ENCODE data around the gene VPS72.

Gene VPS72

DNA sequence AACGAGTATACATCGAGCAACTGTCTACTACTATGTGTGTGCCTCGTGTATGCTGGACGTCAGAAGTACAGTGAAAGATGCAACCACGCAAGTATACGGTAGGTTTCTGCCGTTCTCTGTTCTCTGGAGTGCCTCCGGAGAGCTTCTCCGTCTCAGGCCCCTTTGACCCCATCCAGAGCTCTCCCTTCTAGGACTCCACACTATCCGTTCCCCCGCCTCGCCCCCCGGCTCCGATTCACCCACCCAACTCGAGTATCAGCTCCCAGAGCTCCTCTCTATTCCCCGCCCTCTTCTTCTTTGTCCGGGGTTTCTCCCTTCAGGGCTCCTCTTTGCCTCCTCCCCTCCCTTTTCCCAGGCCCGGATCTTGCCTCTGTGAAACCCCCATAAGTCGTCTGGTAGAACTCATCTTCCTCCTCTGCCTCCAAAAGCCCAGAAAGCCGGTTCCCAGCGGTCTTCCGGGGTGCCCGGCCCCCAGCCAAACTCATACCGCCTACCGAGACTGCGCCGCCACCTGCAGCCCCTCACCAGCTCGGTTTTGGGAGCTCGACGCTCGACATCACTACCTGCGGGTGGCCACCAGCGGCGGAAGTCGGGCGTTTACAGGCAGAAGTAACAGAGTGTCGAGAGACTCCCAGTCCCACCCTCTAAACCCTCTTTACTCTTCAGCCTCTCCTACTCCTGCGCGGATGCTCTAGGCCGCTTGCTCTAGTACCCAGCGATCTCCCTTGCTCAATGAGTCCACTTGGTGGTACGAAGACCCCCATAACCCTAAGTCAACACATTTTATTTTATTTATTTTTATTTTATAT, at the start of gene VPS72 (continued):
- no peak for TF ChIP-seq FEZF1 (tag by site-specific recombination; IDR thresholded peaks at IDR 0.05)
- TF ChIP-seq, protein P1, sequence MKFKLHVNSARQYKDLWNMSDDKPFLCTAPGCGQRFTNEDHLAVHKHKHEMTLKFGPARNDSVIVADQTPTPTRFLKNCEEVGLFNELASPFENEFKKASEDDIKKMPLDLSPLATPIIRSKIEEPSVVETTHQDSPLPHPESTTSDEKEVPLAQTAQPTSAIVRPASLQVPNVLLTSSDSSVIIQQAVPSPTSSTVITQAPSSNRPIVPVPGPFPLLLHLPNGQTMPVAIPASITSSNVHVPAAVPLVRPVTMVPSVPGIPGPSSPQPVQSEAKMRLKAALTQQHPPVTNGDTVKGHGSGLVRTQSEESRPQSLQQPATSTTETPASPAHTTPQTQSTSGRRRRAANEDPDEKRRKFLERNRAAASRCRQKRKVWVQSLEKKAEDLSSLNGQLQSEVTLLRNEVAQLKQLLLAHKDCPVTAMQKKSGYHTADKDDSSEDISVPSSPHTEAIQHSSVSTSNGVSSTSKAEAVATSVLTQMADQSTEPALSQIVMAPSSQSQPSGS (tag by site-specific recombination; IDR thresholded peaks at IDR 0.05; ENCODE audit: low read depth): no peak
- TF ChIP-seq, protein P2, sequence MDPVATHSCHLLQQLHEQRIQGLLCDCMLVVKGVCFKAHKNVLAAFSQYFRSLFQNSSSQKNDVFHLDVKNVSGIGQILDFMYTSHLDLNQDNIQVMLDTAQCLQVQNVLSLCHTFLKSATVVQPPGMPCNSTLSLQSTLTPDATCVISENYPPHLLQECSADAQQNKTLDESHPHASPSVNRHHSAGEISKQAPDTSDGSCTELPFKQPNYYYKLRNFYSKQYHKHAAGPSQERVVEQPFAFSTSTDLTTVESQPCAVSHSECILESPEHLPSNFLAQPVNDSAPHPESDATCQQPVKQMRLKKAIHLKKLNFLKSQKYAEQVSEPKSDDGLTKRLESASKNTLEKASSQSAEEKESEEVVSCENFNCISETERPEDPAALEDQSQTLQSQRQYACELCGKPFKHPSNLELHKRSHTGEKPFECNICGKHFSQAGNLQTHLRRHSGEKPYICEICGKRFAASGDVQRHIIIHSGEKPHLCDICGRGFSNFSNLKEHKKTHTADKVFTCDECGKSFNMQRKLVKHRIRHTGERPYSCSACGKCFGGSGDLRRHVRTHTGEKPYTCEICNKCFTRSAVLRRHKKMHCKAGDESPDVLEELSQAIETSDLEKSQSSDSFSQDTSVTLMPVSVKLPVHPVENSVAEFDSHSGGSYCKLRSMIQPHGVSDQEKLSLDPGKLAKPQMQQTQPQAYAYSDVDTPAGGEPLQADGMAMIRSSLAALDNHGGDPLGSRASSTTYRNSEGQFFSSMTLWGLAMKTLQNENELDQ (tag by site-specific recombination; IDR thresholded peaks at IDR 0.05; ENCODE audit: low read depth): no peak
- TF ChIP-seq ZNF548 (tag by site-specific recombination; IDR thresholded peaks at IDR 0.05): no peak
- no peak for TF ChIP-seq ZNF768 (tag by site-specific recombination; IDR thresholded peaks at IDR 0.05)
- TF ChIP-seq ZNF350 (tag by site-specific recombination; IDR thresholded peaks at IDR 0.05): no peak
- peak; percentile 92 for TF ChIP-seq GLIS1 (tag by site-specific recombination; IDR thresholded peaks at IDR 0.05)
- no peak for TF ChIP-seq ZNF274 (IDR thresholded peaks at IDR 0.05; ENCODE audit: low read length)
- TF ChIP-seq ZNF274 (tag by site-specific recombination; IDR thresholded peaks at IDR 0.05; ENCODE audit: borderline replicate concordance): no peak
- TF ChIP-seq SCRT1 (tag by site-specific recombination; IDR thresholded peaks at IDR 0.05; ENCODE audit: borderline replicate concordance): peak; percentile 95
- TF ChIP-seq ZNF423 (tag by site-specific recombination; IDR thresholded peaks at IDR 0.05): peak; percentile 98
- no peak for TF ChIP-seq ZNF555 (tag by site-specific recombination; conservative IDR thresholded peaks at IDR 0.05)
- TF ChIP-seq ZNF600 (tag by site-specific recombination; IDR thresholded peaks at IDR 0.05): peak; percentile 59; the same call in 1 of the 2 replicates
- TF ChIP-seq ZNF701 (tag by site-specific recombination; IDR thresholded peaks at IDR 0.05): no peak
- TF ChIP-seq, protein P3, sequence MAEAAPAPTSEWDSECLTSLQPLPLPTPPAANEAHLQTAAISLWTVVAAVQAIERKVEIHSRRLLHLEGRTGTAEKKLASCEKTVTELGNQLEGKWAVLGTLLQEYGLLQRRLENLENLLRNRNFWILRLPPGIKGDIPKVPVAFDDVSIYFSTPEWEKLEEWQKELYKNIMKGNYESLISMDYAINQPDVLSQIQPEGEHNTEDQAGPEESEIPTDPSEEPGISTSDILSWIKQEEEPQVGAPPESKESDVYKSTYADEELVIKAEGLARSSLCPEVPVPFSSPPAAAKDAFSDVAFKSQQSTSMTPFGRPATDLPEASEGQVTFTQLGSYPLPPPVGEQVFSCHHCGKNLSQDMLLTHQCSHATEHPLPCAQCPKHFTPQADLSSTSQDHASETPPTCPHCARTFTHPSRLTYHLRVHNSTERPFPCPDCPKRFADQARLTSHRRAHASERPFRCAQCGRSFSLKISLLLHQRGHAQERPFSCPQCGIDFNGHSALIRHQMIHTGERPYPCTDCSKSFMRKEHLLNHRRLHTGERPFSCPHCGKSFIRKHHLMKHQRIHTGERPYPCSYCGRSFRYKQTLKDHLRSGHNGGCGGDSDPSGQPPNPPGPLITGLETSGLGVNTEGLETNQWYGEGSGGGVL (tag by site-specific recombination; IDR thresholded peaks at IDR 0.05): peak; percentile 40; the same call in 1 of the 2 replicates
- TF ChIP-seq SP3 (tag by site-specific recombination; IDR thresholded peaks at IDR 0.05): peak; percentile 84
- no peak for TF ChIP-seq ZNF610 (tag by site-specific recombination; IDR thresholded peaks at IDR 0.05; ENCODE audit: borderline replicate concordance)
- no peak for TF ChIP-seq EGR2 (tag by site-specific recombination; IDR thresholded peaks at IDR 0.05; ENCODE audit: low read depth)
- TF ChIP-seq BCL11B (tag by site-specific recombination; IDR thresholded peaks at IDR 0.05; ENCODE audit: low read depth): no peak
- TF ChIP-seq ZNF404 (tag by site-specific recombination; IDR thresholded peaks at IDR 0.05): no peak
- peak; percentile 91; the same call in 1 of the 2 replicates for TF ChIP-seq ZNF391 (tag by site-specific recombination; IDR thresholded peaks at IDR 0.05; ENCODE audit: borderline replicate concordance, low read depth)
- TF ChIP-seq, protein P4, sequence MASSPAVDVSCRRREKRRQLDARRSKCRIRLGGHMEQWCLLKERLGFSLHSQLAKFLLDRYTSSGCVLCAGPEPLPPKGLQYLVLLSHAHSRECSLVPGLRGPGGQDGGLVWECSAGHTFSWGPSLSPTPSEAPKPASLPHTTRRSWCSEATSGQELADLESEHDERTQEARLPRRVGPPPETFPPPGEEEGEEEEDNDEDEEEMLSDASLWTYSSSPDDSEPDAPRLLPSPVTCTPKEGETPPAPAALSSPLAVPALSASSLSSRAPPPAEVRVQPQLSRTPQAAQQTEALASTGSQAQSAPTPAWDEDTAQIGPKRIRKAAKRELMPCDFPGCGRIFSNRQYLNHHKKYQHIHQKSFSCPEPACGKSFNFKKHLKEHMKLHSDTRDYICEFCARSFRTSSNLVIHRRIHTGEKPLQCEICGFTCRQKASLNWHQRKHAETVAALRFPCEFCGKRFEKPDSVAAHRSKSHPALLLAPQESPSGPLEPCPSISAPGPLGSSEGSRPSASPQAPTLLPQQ (tag by site-specific recombination; IDR thresholded peaks at IDR 0.05): peak; percentile 77; the same call in 1 of the 2 replicates
- TF ChIP-seq TRIM28 (IDR thresholded peaks at IDR 0.05; ENCODE audit: borderline replicate concordance, low read length): peak; percentile 65; the same call in 1 of the 2 replicates
- no peak for TF ChIP-seq ZNF560 (tag by site-specific recombination; IDR thresholded peaks at IDR 0.05; ENCODE audit: borderline replicate concordance)
- no peak for TF ChIP-seq PRDM1 (tag by site-specific recombination; IDR thresholded peaks at IDR 0.05)
- no peak for TF ChIP-seq ZNF473 (tag by site-specific recombination; IDR thresholded peaks at IDR 0.05)
- TF ChIP-seq SALL2 (tag by site-specific recombination; IDR thresholded peaks at IDR 0.05; ENCODE audit: borderline replicate concordance): no peak
- peak; percentile 95 for TF ChIP-seq ZNF324 (tag by site-specific recombination; IDR thresholded peaks at IDR 0.05)
- TF ChIP-seq ZNF433 (tag by site-specific recombination; IDR thresholded peaks at IDR 0.05; ENCODE audit: low read depth): no peak
- 0 out of 2 replicates have a peak, but pooled peaks have one; percentile 13 for TF ChIP-seq ZNF792 (tag by site-specific recombination; IDR thresholded peaks at IDR 0.05)
- TF ChIP-seq ZNF24 (tag by site-specific recombination; IDR thresholded peaks at IDR 0.05): peak; percentile 87; the same call in 1 of the 2 replicates
- TF ChIP-seq ZBTB21 (tag by site-specific recombination; IDR thresholded peaks at IDR 0.05): no peak
- TF ChIP-seq ZFP37 (tag by site-specific recombination; IDR thresholded peaks at IDR 0.05): peak; percentile 90
- TF ChIP-seq, protein P5, sequence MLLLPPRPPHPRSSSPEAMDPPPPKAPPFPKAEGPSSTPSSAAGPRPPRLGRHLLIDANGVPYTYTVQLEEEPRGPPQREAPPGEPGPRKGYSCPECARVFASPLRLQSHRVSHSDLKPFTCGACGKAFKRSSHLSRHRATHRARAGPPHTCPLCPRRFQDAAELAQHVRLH (tag by site-specific recombination; IDR thresholded peaks at IDR 0.05): peak; percentile 79
